Ishikawa (cell line): ENCODE data around the gene OR6A2.

ENCODE experiments used
- CEBPB ChIP-seq: IDR thresholded peaks from 2 replicates; pipeline ENCODE4 v1.6.1; 2012
- CREB1 ChIP-seq: IDR thresholded peaks from 2 replicates; pipeline ENCODE4 v1.6.1; 2012; ENCODE audit warnings: low read depth
- EGR1 ChIP-seq: IDR thresholded peaks from 2 replicates; pipeline ENCODE4 v1.6.1; 2012
- EP300 ChIP-seq: IDR thresholded peaks from 2 replicates; pipeline ENCODE4 v1.6.1; 2012; ENCODE audit warnings: borderline replicate concordance
- FOXM1 ChIP-seq: IDR thresholded peaks from 2 replicates; pipeline ENCODE4 v1.6.1; 2012; ENCODE audit warnings: low read depth, borderline replicate concordance
- MAX ChIP-seq: IDR thresholded peaks from 2 replicates; pipeline ENCODE4 v1.6.1; 2012
- NFIC ChIP-seq: IDR thresholded peaks from 2 replicates; pipeline ENCODE4 v1.6.1; 2012
- RAD21 ChIP-seq: IDR thresholded peaks from 2 replicates; pipeline ENCODE4 v1.6.1; 2012; ENCODE audit warnings: low read depth
- REST ChIP-seq: IDR thresholded peaks from 2 replicates; pipeline ENCODE4 v1.6.1; 2012; ENCODE audit warnings: low read depth, mild to moderate bottlenecking
- TAF1 ChIP-seq: IDR thresholded peaks from 2 replicates; pipeline ENCODE4 v1.6.1; 2012; ENCODE audit warnings: low read depth, mild to moderate bottlenecking
- TCF12 ChIP-seq: IDR thresholded peaks from 2 replicates; pipeline ENCODE4 v1.6.1; 2012; ENCODE audit warnings: low read depth
- TEAD4 ChIP-seq: IDR thresholded peaks from 2 replicates; pipeline ENCODE4 v1.6.1; 2012
- YY1 ChIP-seq: IDR thresholded peaks from 2 replicates; pipeline ENCODE4 v1.6.1; 2012; ENCODE audit warnings: low read depth
- ZBTB7A ChIP-seq: IDR thresholded peaks from 2 replicates; pipeline ENCODE4 v1.6.1; 2012; ENCODE audit warnings: low read depth
- TF ChIP-seq, protein P1 (sequence below): IDR thresholded peaks from 2 replicates; pipeline ENCODE4 v1.6.1; 2012

The OR6A2 gene

GRCh38 chr11:6757373-6757967, 42.0 kb downstream of the OR6A2 start:
- peak; percentile 71 for TF ChIP-seq RAD21
- no peak for TF ChIP-seq TAF1
- TF ChIP-seq NFIC: no peak
- no peak for TF ChIP-seq YY1

DNA sequence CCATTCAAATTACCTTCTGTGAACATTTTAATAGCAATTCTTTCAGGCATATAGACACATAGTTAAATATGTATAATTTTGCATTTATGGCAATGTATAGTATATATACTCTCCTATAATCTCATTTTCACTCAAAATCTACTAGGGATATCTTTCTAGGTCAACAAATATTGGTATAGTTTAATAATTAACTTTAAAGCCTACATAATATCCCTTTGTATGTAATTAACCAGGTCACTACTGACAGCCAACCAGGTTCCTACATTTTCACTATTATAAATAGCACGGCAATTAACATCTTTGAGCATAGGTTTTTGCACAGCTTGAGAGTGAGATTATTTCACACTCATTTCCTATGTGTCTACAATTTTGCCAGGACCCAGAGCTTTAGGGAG, 43.5 kb downstream of the OR6A2 start:
- no peak for TF ChIP-seq MAX
- no peak for TF ChIP-seq TCF12
- TF ChIP-seq TAF1: no peak
- TF ChIP-seq, protein P1, sequence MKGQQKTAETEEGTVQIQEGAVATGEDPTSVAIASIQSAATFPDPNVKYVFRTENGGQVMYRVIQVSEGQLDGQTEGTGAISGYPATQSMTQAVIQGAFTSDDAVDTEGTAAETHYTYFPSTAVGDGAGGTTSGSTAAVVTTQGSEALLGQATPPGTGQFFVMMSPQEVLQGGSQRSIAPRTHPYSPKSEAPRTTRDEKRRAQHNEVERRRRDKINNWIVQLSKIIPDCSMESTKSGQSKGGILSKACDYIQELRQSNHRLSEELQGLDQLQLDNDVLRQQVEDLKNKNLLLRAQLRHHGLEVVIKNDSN: no peak
- TF ChIP-seq EP300: no peak

- no peak for TF ChIP-seq REST
- TF ChIP-seq RAD21: peak; percentile 25; the same call in 1 of the 2 replicates
Measured at GRCh38 chr11:6755303-6755952, 44.1 kb downstream of the OR6A2 start.

GRCh38 chr11:6747097-6747668, 52.3 kb downstream of the OR6A2 start:
- TF ChIP-seq EGR1 (no peak), CREB1 (no peak), TCF12 (no peak), TEAD4 (no peak), TAF1 (no peak), NFIC (no peak), CEBPB (no peak), RAD21 (no peak)
- TF ChIP-seq, protein P1: no peak

GRCh38 chr11:6746626-6747025, 52.9 kb downstream of the OR6A2 start:
- no peak for TF ChIP-seq TAF1
- TF ChIP-seq FOXM1: no peak
- TF ChIP-seq TEAD4: no peak
- TF ChIP-seq TCF12: no peak
- TF ChIP-seq MAX: no peak
- no peak for TF ChIP-seq EGR1
- TF ChIP-seq CREB1: no peak
- TF ChIP-seq YY1: no peak

GRCh38 chr11:6746086-6746618, 53.3 kb downstream of the OR6A2 start:
- TF ChIP-seq TCF12 (no peak), TAF1 (no peak), TEAD4 (no peak), ZBTB7A (no peak), EP300 (no peak), NFIC (no peak), MAX (no peak), REST (no peak), EGR1 (no peak), FOXM1 (no peak), CREB1 (no peak)
- TF ChIP-seq, protein P1: no peak
